GM19023 (cell line): Measurements from ENCODE around the gene PIN4.
"Not testable (repeated sequence)": the region's sequence is repeated elsewhere in the genome, so short reads cannot be mapped to it uniquely, and the experiment has no call there.

Experiments
- ATAC-seq: cut with Tn5 transposase; IDR thresholded peaks from one replicate; pipeline ENCODE4 v1.9.1; 2021; ENCODE audit warnings: mild to moderate bottlenecking, moderate library complexity; ENCODE audit not compliant: unreplicated experiment

Gene PIN4

GRCh38 chrX:72181178-72182125 is at the start of gene PIN4:
PIN4 (plus strand) TSS chrX:72181757; CDS start chrX:72181786, 29 bp downstream.
- peak; percentile 97 for ATAC-seq

DNA sequence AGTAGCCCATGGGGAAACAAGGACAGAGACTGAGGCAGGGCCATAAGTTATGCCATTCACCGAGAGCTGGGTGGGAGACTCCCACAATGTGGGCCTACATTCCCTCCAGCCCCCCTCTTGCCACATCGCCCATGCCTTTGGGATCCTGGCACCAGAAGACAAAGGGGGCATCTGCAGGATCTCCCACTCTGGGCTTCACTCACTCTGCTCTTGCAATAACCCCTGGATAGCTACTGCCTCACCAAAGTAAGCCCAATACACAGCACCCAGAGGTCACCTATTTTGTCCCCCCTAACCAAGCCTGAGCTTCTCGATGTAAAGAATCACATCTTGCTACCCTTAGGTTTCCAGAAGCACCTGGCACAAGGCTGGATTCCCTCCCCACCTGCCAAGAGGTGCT is 49.1 kb upstream of the PIN4 start:
- no peak for ATAC-seq

- no peak for ATAC-seq
These were observed 47.6 kb upstream of the PIN4 start for GRCh38 chrX:72133851-72134546.

GRCh38 chrX:72137846-72138495 is 43.6 kb upstream of the PIN4 start:
- ATAC-seq: no peak

DNA sequence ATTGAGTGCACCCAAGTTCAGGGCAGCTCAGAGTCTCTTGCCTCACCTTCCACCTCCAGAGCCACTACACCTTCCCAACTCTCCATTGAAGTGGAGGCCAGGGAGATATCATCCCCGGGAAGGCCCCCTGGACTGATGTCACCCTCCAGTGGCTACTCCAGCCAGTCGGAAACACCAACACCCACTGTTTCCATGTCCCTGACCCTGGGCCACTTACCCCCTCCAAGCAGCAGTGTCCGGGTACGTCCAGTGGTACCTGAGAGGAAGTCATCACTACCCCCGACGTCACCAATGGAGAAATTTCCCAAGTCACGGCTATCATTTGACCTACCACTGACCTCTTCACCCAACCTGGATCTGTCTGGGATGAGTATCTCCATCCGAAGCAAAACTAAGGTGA is 42.0 kb upstream of the PIN4 start:
- ATAC-seq: no peak

GRCh38 chrX:72141372-72142004 is 40.1 kb upstream of the PIN4 start:
- no peak for ATAC-seq

DNA sequence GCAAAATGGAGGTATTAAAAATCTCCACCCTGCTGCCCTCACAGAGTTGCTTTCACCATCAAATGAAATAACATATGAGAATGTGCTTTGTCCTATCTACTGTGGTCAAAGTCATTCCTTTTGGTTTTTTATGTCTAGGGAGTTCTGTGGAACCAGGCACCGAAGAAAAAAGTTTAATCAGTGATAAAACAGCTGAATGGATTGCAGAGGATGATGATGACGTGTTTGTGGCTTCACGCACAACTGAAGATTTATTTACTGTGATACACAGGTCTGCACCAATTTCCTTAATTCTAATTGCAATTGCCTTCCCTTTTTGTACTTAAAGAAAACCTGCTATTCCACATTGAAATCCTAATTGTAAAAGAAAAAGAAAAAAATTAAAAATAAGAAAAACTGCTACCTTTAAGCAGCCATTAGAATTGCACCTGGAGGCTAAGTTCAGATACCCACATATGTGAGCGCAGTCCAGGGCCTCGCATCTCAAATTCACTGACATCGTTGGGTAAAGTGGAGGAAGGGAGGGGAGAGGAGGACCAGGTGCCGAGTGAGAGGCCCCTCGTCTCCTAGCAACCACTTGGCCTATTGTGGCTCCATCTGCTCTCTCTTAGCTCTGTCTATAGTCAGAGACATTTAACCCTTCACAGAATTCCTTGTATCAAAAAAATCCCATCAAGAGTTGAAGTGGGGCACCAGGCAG is 39.3 kb upstream of the PIN4 start:
- ATAC-seq: no peak

- no peak for ATAC-seq
These were observed 38.6 kb upstream of the PIN4 start for GRCh38 chrX:72142794-72143608.

DNA sequence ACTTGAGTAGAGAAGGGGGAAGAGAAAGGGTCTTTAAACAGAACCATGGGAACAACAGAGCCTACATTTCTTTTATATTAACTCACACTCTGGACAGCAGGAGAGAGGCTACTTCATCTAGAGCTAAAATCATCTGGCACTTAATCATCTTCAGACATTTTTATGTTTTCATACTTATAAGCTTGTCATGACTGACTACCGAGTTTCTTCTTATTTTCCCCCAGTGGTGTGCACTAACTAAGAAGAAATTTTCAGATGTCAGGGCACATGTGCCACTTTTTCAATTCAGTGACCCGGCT is 38.0 kb upstream of the PIN4 start:
- ATAC-seq: no peak

DNA sequence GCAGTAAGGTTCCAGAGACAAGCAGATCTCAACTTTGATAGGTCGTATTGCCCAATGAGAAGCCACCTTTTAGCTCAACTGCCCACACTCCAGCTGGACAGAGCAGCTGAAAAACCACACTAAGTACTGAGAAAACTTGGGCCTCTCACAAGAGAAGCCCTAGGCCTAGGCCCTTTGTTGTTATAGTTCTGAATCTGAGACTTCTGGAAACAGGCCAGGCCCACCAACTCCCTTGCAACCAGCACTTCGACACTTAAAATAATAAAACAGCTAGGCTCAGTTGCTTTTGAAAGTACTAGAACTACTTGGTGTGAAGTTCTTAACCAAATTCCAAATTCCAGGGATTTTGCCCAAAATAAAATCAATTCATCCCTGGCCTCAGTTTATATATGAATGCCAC is 36.4 kb upstream of the PIN4 start:
- ATAC-seq: no peak

GRCh38 chrX:72146527-72146926 is 35.0 kb upstream of the PIN4 start:
- ATAC-seq: no peak

- ATAC-seq: no peak
These were observed 22.8 kb upstream of the PIN4 start for GRCh38 chrX:72158773-72159172.

GRCh38 chrX:72159769-72160168 is 21.8 kb upstream of the PIN4 start:
- ATAC-seq: no peak

GRCh38 chrX:72165551-72165950 is 16.0 kb upstream of the PIN4 start:
- no peak for ATAC-seq

DNA sequence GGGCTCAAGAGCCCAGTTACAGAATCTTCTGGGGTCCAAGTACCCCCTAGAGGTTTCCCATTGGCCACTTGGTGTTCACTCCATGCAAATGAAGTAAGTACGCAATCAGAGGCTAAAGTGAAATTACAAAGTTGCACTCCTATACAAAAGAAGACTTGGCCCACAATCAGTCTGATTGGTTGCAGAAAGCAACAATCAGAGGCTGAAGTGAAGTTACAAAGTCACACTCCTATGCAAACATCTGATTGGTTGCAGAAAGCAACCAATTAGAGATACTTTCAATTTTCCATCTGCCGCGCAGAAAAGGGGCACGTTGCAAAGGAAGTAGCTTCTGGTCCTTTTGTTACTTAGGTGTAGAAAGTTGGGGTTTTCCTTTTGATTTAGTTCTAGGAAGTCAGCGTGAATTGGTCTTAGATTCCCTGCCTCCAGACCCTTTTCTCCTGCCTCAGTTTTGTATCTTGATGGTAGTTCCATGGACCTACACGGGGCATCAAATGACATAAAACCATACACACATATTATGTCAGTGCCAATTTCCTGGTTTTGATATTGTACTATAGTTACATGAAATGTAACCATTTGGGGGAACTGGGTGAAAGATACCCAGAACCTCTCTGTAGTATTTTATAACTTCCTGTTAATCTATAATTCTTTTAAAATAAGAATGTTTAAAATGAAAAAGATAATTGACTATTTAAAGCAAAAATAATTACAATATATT is 12.4 kb upstream of the PIN4 start:
- no peak for ATAC-seq

DNA sequence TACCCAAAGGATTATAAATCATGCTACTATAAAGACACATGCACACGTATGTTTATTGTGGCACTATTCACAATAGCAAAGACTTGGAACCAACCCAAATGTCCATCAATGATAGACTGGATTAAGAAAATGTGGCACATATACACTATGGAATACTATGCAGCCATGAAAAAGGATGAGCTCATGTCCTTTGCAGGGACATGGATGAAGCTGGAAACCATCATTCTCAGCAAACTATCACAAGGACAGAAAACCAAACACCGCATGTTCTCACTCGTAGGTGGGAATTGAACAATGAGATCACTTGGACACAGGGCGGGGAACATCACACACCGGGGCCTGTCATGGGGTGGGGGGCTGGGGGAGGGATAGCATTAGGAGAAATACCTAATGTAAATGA is 5.3 kb upstream of the PIN4 start:
- ATAC-seq: not testable (repeated sequence)

GRCh38 chrX:72176981-72177380 is 4.6 kb upstream of the PIN4 start:
- no peak for ATAC-seq

GRCh38 chrX:72180539-72180938 is 1.0 kb upstream of the PIN4 start:
- ATAC-seq: no peak

DNA sequence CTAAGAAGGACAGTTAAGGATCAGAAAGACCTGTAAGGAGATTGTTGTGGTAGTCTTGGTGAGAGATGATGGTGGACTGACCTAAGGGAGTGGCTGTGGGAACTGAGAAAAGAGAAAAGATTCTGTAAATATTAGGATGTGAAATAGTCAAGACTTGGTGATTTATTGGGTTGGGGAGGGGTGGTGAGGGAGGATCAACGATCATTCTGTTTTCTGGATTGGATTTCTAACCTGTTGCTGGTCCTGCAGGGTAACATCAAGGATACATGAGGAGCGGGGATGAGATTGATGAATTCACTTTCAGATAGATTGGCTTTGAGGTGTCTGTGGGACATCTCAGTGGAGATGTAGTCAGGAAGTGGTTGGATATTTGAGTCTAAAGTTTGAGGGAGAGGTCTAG is 1.4 kb downstream of the PIN4 start:
- no peak for ATAC-seq
